H1 (cell line): Measurements from ENCODE around the gene CNGB1. TPM values are rescaled to one million over a fixed set of nuclear protein-coding genes. Genes with fewer than 3 reads are reported as not detected.

ENCODE experiments used
- CTCF ChIA-PET: fragments of 300-600 bp; sonication (Branson Sonifier 250); formaldehyde crosslinking; loops from one replicate; lab custom pipeline; 2021; ENCODE audit not compliant: partially characterized antibody; lab: Charles Lee
- POLR2A ChIA-PET: fragments of 300-600 bp; sonication (Branson Sonifier 250); formaldehyde crosslinking; loops from one replicate; lab custom pipeline; 2021; ENCODE audit warnings: inconsistent platforms; ENCODE audit not compliant: partially characterized antibody; lab: Charles Lee
- DNase-seq, 2 experiments: peaks; one replicate each; pipeline versions ENCODE4 v3.0.0 to v3.0.0-alpha.2; 2010 to 2022; ENCODE audit warnings: low spot score in 2 of 2, low read depth in 1 of 2, mixed read lengths in 1 of 2
- FAIRE-seq: peaks from 2 replicates; lab custom pipeline; 2011; peaks lifted over from hg19 to GRCh38; lab: Jason Lieb, UNC
- H2AFZ ChIP-seq: 2 replicates; pipeline ENCODE4 v1.8.1; 2012; ENCODE audit warnings: low read length, inconsistent platforms
- H2AK5ac ChIP-seq: 2 replicates; pipeline ENCODE4 v1.6.1; 2013; ENCODE audit warnings: low read depth, low read length
- H2BK120ac ChIP-seq: replicated peaks from 2 replicates; pipeline ENCODE3; 2013; ENCODE audit warnings: low read depth, low read length, inconsistent platforms
- H2BK12ac ChIP-seq: 2 replicates; pipeline ENCODE4 v1.6.1; 2013; ENCODE audit warnings: low read depth, low read length
- H2BK15ac ChIP-seq: 2 replicates; pipeline ENCODE4 v1.6.1; 2013; ENCODE audit warnings: low read length
- H2BK20ac ChIP-seq: 2 replicates; pipeline ENCODE4 v1.6.1; 2013; ENCODE audit warnings: low read length
- H2BK5ac ChIP-seq: 2 replicates; pipeline ENCODE4 v1.6.1; 2013; ENCODE audit warnings: low read depth, low read length
- H3K14ac ChIP-seq: 2 replicates; pipeline ENCODE4 v1.6.1; 2013; ENCODE audit warnings: inconsistent platforms; ENCODE audit not compliant: insufficient read length
- H3K18ac ChIP-seq: 2 replicates; pipeline ENCODE4 v1.6.1; 2013; ENCODE audit warnings: low read length; ENCODE audit errors: extremely low read depth
- H3K23ac ChIP-seq: 2 replicates; pipeline ENCODE4 v1.6.1; 2013; ENCODE audit warnings: inconsistent platforms; ENCODE audit not compliant: insufficient read length
- H3K23me2 ChIP-seq: 2 replicates; pipeline ENCODE4 v1.6.1; 2013; ENCODE audit warnings: low read depth, low read length
- H3K27ac ChIP-seq: 2 replicates; pipeline ENCODE4 v1.6.1; 2011; ENCODE audit warnings: low read depth, low read length, inconsistent platforms
- H3K27me3 ChIP-seq, 4 experiments: replicated peaks in 1 of 4; 1 replicate in 1 of 4; 2 replicates in 3 of 4; pipeline versions ENCODE4 v1.6.1 to v1.8.1; 2011 to 2013; ENCODE audit warnings: low read length in 3 of 4, mild to moderate bottlenecking in 3 of 4, inconsistent platforms in 2 of 4, mixed read lengths in 2 of 4, moderate library complexity in 1 of 4; ENCODE audit not compliant: control insufficient read depth in 3 of 4, insufficient read depth in 3 of 4; ENCODE audit errors: extremely low read depth in 1 of 4
- H3K36me3 ChIP-seq, 4 experiments: 2 replicates each; pipeline versions ENCODE4 v1.6.1 to v1.8.1; 2011 to 2013; ENCODE audit warnings: mild to moderate bottlenecking in 4 of 4, low read length in 3 of 4, moderate library complexity in 2 of 4, control low read depth in 1 of 4, inconsistent platforms in 1 of 4; ENCODE audit not compliant: insufficient read depth in 4 of 4, control insufficient read depth in 2 of 4
- H3K4ac ChIP-seq: replicated peaks from 2 replicates; pipeline ENCODE3; 2013; ENCODE audit warnings: low read length, low read depth, mixed read lengths, inconsistent platforms; ENCODE audit not compliant: insufficient read length
- H3K4me1 ChIP-seq, 4 experiments: replicated peaks in 1 of 4; 1 replicate in 1 of 4; 2 replicates in 3 of 4; pipeline versions ENCODE4 v1.6.1 to v1.8.1; 2011 to 2013; ENCODE audit warnings: low read length in 3 of 4, inconsistent platforms in 2 of 4, mixed read lengths in 1 of 4; ENCODE audit not compliant: insufficient read depth in 4 of 4, control insufficient read depth in 3 of 4
- H3K4me2 ChIP-seq, 2 experiments: 2 replicates each; pipeline versions ENCODE4 v1.6.1 to v1.8.1; 2011 to 2013; ENCODE audit warnings: low read depth in 2 of 2, low read length in 2 of 2, control low read depth in 1 of 2, inconsistent platforms in 1 of 2, mild to moderate bottlenecking in 1 of 2; ENCODE audit not compliant: insufficient read depth in 1 of 2
- H3K4me3 ChIP-seq, 4 experiments: fragments of 200-600, 300-600 bp in 1 of 4; sonication (generic), shearing (Covaris generic), sonication (Bioruptor Twin) in 1 of 4; 2 replicates each; pipeline versions ENCODE4 v1.5.1 to v1.8.1; 2011 to 2016; ENCODE audit warnings: low read length in 4 of 4, low read depth in 3 of 4, control low read depth in 2 of 4, inconsistent platforms in 2 of 4, mild to moderate bottlenecking in 2 of 4, mixed read lengths in 1 of 4, moderate library complexity in 1 of 4; ENCODE audit not compliant: insufficient read depth in 2 of 4; ENCODE audit errors: extremely low read depth in 1 of 4
- H3K56ac ChIP-seq: replicated peaks from 2 replicates; pipeline ENCODE3; 2013; ENCODE audit warnings: low read depth, mild to moderate bottlenecking, mixed read lengths, low read length, inconsistent platforms; ENCODE audit not compliant: insufficient read length
- H3K79me1 ChIP-seq: 2 replicates; pipeline ENCODE4 v1.6.1; 2013; ENCODE audit warnings: low read depth, low read length, control low read depth
- H3K79me2 ChIP-seq, 2 experiments: 2 replicates each; pipeline versions ENCODE4 v1.6.1 to v1.8.1; 2012 to 2013; ENCODE audit warnings: low read length in 2 of 2, mild to moderate bottlenecking in 2 of 2, inconsistent platforms in 1 of 2; ENCODE audit not compliant: insufficient read depth in 2 of 2, control insufficient read depth in 1 of 2
- H3K9ac ChIP-seq, 4 experiments: replicated peaks in 1 of 4; 1 replicate in 1 of 4; 2 replicates in 3 of 4; pipeline versions ENCODE4 v1.6.1 to v1.8.1; 2011 to 2013; ENCODE audit warnings: low read depth in 3 of 4, low read length in 3 of 4, control low read depth in 2 of 4, mild to moderate bottlenecking in 2 of 4, moderate library complexity in 2 of 4, inconsistent platforms in 1 of 4; ENCODE audit errors: extremely low read depth in 1 of 4
- H3K9me3 ChIP-seq, 2 experiments: 2 replicates each; pipeline versions ENCODE4 v1.6.1 to v1.8.1; 2012 to 2013; ENCODE audit warnings: mild to moderate bottlenecking in 2 of 2, moderate library complexity in 2 of 2, control low read depth in 1 of 2, inconsistent platforms in 1 of 2, low read depth in 1 of 2, low read length in 1 of 2, mixed read lengths in 1 of 2; ENCODE audit not compliant: insufficient read depth in 2 of 2
- H4K20me1 ChIP-seq, 2 experiments: replicated peaks in 1 of 2; 2 replicates each; pipeline versions ENCODE3 to v1.8.1; 2011 to 2013; ENCODE audit warnings: inconsistent platforms in 2 of 2, low read length in 2 of 2, mild to moderate bottlenecking in 1 of 2; ENCODE audit not compliant: insufficient read depth in 2 of 2, control insufficient read depth in 1 of 2
- H4K5ac ChIP-seq: 2 replicates; pipeline ENCODE4 v1.6.1; 2013; ENCODE audit warnings: low read length, low read depth, mixed read lengths, inconsistent platforms; ENCODE audit not compliant: insufficient read length
- H4K8ac ChIP-seq: 2 replicates; pipeline ENCODE4 v1.8.0; 2013; ENCODE audit warnings: mild to moderate bottlenecking, moderate library complexity, low read length, inconsistent platforms; ENCODE audit not compliant: insufficient read depth; ENCODE audit errors: extremely low read depth
- H4K91ac ChIP-seq: replicated peaks from 2 replicates; pipeline ENCODE3; 2013; ENCODE audit warnings: low read length, mixed read lengths, inconsistent platforms; ENCODE audit not compliant: insufficient read length
- CBX8 ChIP-seq: fragments of 300-800, 300-1000 bp; sonication (generic); IDR thresholded peaks from 2 replicates; pipeline ENCODE4 v1.7.1; 2016; ENCODE audit warnings: low read depth, low read length, borderline replicate concordance
- CHD1 ChIP-seq: IDR thresholded peaks from 2 replicates; pipeline ENCODE4 v1.6.1; 2012; ENCODE audit warnings: low read depth, low read length, improper control_type of control experiment
- EGR1 ChIP-seq: IDR thresholded peaks from 2 replicates; pipeline ENCODE4 v1.6.1; 2011; ENCODE audit warnings: low read depth, low read length, borderline replicate concordance
- SIRT6 ChIP-seq: IDR thresholded peaks from one replicate; pipeline ENCODE4 v1.7.1; 2012; ENCODE audit warnings: low read length, inconsistent platforms
- SP1 ChIP-seq: IDR thresholded peaks from 2 replicates; pipeline ENCODE4 v1.6.1; 2011; ENCODE audit warnings: low read depth, low read length
- TAF1 ChIP-seq: IDR thresholded peaks from 2 replicates; pipeline ENCODE4 v1.6.1; 2011; ENCODE audit warnings: mild to moderate bottlenecking, low read depth, low read length
- TAF7 ChIP-seq: optimal IDR thresholded peaks from 2 replicates; pipeline ENCODE3; 2011; ENCODE audit warnings: low read depth, mild to moderate bottlenecking, inconsistent platforms, low read length, moderate library complexity, borderline replicate concordance
- YY1 ChIP-seq: IDR thresholded peaks from 2 replicates; pipeline ENCODE4 v1.6.1; 2011; ENCODE audit warnings: low read depth, mild to moderate bottlenecking, low read length
- ZNF274 ChIP-seq: IDR thresholded peaks from 2 replicates; pipeline ENCODE4 v1.7.0; 2012; ENCODE audit warnings: low read length, borderline replicate concordance; ENCODE audit errors: extremely low read depth
- WGBS, 2 experiments: shearing (Covaris generic) in 1 of 2; methylation state at CpG; one replicate each; pipeline versions ENCODE4 v1.1.6 to v1.1.7; 2013 to 2015; ENCODE audit warnings: low lambda C conversion rate in 2 of 2, mixed read lengths in 2 of 2, inconsistent platforms in 1 of 2, low coverage in 1 of 2, missing lambda C conversion rate in 1 of 2; ENCODE audit not compliant: insufficient replicate concordance in 2 of 2, insufficient coverage in 1 of 2, insufficient read length in 1 of 2; ENCODE audit errors: extremely low coverage in 1 of 2, missing lambda C conversion rate in 1 of 2; 5-methylcytosine and 5-hydroxymethylcytosine counted together
- polyA plus RNA-seq, 7 experiments: library from polyadenylated mRNA; depleted of rRNA in 3 of 7; stranded (reverse) in 5 of 7; unstranded in 2 of 7; fragments of >200 nt in 5 of 7; fragments of 200-250 nt in 2 of 7; gene quantifications; 1 replicate in 5 of 7; 2 replicates in 1 of 7; 4 replicates in 1 of 7; pipeline versions ENCODE4 v1.2.1 to v1.2.3, GENCODE V29; 2011 to 2013; ENCODE audit warnings: missing spikeins in 2 of 7, mixed read lengths in 2 of 7
- total RNA-seq: library from RNA; stranded (reverse); fragmentation: NEBNext Ultra II Directional; extraction: Animal tissue kit (Norgen Biotek cat#: 25700); gene quantifications from 2 replicates; pipeline ENCODE4 v1.2.1, GENCODE V29; 2021
- TF ChIP-seq, protein P1 (sequence below): IDR thresholded peaks from 2 replicates; pipeline ENCODE4 v1.6.1; 2012; ENCODE audit warnings: low read length, inconsistent platforms
- TF ChIP-seq, protein P2 (sequence below), 3 experiments: IDR thresholded peaks; 1 replicate in 2 of 3; 2 replicates in 1 of 3; pipeline versions ENCODE4 v1.5.1 to v1.6.1; 2011; ENCODE audit warnings: low read length in 3 of 3, mild to moderate bottlenecking in 3 of 3, inconsistent platforms in 2 of 3, low read depth in 1 of 3, moderate library complexity in 1 of 3; ENCODE audit not compliant: insufficient read depth in 1 of 3; ENCODE audit errors: control extremely low read depth in 1 of 3

The CNGB1 gene
- total and polyA plus RNA-seq, 2 of the 8 experiments (the other 6 are each of a cell fraction or from before 2014, with no cell fraction given) = not detected

DNA sequence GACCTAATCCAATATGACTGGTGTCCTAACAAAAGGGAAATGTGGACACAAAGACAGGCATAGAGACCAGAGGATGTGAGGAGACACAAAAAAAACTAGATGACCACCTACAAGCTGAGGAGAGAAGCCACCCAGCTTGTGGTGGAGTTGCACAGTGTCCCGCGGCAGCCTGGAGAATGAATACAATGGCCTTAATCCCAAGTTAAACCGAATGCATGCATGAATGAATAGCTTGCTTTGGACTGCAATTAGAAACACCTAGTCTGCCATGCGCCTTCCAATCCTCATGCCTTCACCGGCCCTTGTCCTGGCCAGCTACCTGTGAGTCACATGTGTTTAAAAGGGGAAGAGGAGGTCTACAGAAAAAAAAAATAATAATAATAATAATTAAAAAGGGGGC is 72.0 kb downstream of the CNGB1 start:
- Histone ChIP-seq H3K9ac (no peak overlapping the region), H4K91ac (no peak overlapping the region), H3K4me3 (no peak overlapping the region), H4K8ac (no peak overlapping the region), H2AK5ac (no peak overlapping the region), H2BK20ac (no peak overlapping the region), H2BK15ac (no peak overlapping the region), H3K23ac (no peak overlapping the region), H3K9me3 (no peaks in the 10 kb centered on the region), H2BK12ac (no peak overlapping the region), H3K27ac (no peak overlapping the region), H4K5ac (no peak overlapping the region), H2AFZ (no peak overlapping the region), H4K20me1 (no peaks in the 10 kb centered on the region), H2BK120ac (no peak overlapping the region), H2BK5ac (no peak overlapping the region), H3K27me3 (no peaks in the 10 kb centered on the region), H3K14ac (no peak overlapping the region), H3K36me3 (no peaks in the 10 kb centered on the region), H3K79me2 (no peaks in the 10 kb centered on the region), H3K4me2 (no peak overlapping the region), H3K4me1 (no peaks in the 10 kb centered on the region; a peak in 2 of 7 replicates), H3K4ac (no peak overlapping the region), H3K18ac (no peak overlapping the region), H3K56ac (no peak overlapping the region), H3K79me1 (no peaks in the 10 kb centered on the region), H3K23me2 (no peaks in the 10 kb centered on the region)
- CTCF ChIA-PET = interaction anchor here (0.6 to 16.4 kb wide), 34 partner anchors 8 to 1078 kb away, joined by 3 to 305 read pairs (median 6); partner anchors contain the start of genes USB1 and ZNF319
- POLR2A ChIA-PET = no interaction called here
- DNase-seq (no peak), FAIRE-seq (no peak)
- 92% methylated on average over 5 of the region's 5 CpGs; no CpG with 5 or more reads in 1 of the 2 experiments for WGBS, 2 experiments
- TF ChIP-seq, protein P1, sequence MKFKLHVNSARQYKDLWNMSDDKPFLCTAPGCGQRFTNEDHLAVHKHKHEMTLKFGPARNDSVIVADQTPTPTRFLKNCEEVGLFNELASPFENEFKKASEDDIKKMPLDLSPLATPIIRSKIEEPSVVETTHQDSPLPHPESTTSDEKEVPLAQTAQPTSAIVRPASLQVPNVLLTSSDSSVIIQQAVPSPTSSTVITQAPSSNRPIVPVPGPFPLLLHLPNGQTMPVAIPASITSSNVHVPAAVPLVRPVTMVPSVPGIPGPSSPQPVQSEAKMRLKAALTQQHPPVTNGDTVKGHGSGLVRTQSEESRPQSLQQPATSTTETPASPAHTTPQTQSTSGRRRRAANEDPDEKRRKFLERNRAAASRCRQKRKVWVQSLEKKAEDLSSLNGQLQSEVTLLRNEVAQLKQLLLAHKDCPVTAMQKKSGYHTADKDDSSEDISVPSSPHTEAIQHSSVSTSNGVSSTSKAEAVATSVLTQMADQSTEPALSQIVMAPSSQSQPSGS = no peak
- TF ChIP-seq, protein P2, sequence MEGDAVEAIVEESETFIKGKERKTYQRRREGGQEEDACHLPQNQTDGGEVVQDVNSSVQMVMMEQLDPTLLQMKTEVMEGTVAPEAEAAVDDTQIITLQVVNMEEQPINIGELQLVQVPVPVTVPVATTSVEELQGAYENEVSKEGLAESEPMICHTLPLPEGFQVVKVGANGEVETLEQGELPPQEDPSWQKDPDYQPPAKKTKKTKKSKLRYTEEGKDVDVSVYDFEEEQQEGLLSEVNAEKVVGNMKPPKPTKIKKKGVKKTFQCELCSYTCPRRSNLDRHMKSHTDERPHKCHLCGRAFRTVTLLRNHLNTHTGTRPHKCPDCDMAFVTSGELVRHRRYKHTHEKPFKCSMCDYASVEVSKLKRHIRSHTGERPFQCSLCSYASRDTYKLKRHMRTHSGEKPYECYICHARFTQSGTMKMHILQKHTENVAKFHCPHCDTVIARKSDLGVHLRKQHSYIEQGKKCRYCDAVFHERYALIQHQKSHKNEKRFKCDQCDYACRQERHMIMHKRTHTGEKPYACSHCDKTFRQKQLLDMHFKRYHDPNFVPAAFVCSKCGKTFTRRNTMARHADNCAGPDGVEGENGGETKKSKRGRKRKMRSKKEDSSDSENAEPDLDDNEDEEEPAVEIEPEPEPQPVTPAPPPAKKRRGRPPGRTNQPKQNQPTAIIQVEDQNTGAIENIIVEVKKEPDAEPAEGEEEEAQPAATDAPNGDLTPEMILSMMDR (IDR thresholded peaks at IDR 0.05; ENCODE audit: control extremely low read depth in 1 of 3, insufficient read depth in 1 of 3, low read depth in 1 of 3, low read length in 3 of 3) = no peak
- TF ChIP-seq TAF1 = no peak
- no peak for TF ChIP-seq CHD1
- no peak for TF ChIP-seq CBX8
- TF ChIP-seq TAF7 = no peak
- TF ChIP-seq ZNF274 = no peak
- no peak for TF ChIP-seq EGR1
- no peak for TF ChIP-seq SP1
- TF ChIP-seq SIRT6 = no peak
- TF ChIP-seq YY1 = no peak
